SK-N-SH (cell line): Measurements from ENCODE around the gene RPP21.

Experiments
- CTCF ChIP-seq: fragments of 200-600 bp; sonication (generic); IDR thresholded peaks from 2 replicates; pipeline ENCODE4 v1.6.1; 2017; ENCODE audit warnings: antibody characterized with exemption, mild to moderate bottlenecking, moderate library complexity
- FOSL2 ChIP-seq: IDR thresholded peaks from 2 replicates; pipeline ENCODE4 v1.4.0; 2012; ENCODE audit warnings: low read depth, mild to moderate bottlenecking, moderate library complexity, borderline replicate concordance
- FOXM1 ChIP-seq: IDR thresholded peaks from 2 replicates; pipeline ENCODE4 v1.4.0; 2012; ENCODE audit warnings: low read depth, mild to moderate bottlenecking
- GABPA ChIP-seq: IDR thresholded peaks from 2 replicates; pipeline ENCODE4 v1.4.0; 2012; ENCODE audit warnings: low read depth, mild to moderate bottlenecking
- POLR2AphosphoS5 ChIP-seq: IDR thresholded peaks from 2 replicates; pipeline ENCODE4 v1.6.1; 2012; ENCODE audit warnings: low read depth, low read length
- SMC3 ChIP-seq: IDR thresholded peaks from 2 replicates; pipeline ENCODE4 v1.6.1; 2012; ENCODE audit warnings: low read depth, low read length, improper control_type of control experiment
- TAF1 ChIP-seq: IDR thresholded peaks from 2 replicates; pipeline ENCODE4 v1.6.1; 2012; ENCODE audit warnings: low read depth, mild to moderate bottlenecking, low read length, moderate library complexity, borderline replicate concordance
- TEAD4 ChIP-seq: IDR thresholded peaks from 2 replicates; pipeline ENCODE4 v1.4.0; 2012; ENCODE audit warnings: mild to moderate bottlenecking, borderline replicate concordance; ENCODE audit not compliant: insufficient read depth
- TF ChIP-seq, protein P1 (sequence below): IDR thresholded peaks from 2 replicates; pipeline ENCODE4 v1.4.0; 2012; ENCODE audit warnings: low read depth

DNA sequence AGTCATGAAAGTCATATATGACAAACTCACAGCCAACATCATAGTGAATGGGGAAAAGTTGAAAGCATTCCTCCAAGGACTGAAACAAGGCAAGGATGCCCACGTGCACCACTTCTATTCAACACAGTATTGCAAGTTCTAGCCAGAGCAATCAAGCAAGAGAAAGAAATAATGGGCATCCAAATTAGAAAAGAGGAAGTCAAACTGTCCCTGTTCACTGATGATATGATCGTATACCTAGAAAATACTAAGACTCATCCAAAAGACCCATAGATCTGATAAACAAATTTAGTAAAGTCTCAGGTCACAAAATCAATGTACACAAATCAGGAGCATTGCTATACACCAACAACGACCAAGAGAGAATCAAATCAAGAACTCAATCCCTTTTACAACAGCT is 41.2 kb downstream of the RPP21 start:
- no peak for TF ChIP-seq SMC3
- TF ChIP-seq TEAD4, result no peak
- TF ChIP-seq CTCF, result no peak
- TF ChIP-seq, protein P1, sequence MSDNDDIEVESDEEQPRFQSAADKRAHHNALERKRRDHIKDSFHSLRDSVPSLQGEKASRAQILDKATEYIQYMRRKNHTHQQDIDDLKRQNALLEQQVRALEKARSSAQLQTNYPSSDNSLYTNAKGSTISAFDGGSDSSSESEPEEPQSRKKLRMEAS, result no peak
- no peak for TF ChIP-seq GABPA
- TF ChIP-seq FOSL2, result no peak
- no peak for TF ChIP-seq TAF1
- TF ChIP-seq FOXM1, result no peak
- TF ChIP-seq POLR2AphosphoS5, result no peak
